Femur (tissue), 1 donor: ENCODE data around the gene CMYA5.

Experiments
- DNase-seq: peaks from one replicate; pipeline ENCODE4 v3.0.0-alpha.2; 2017

The CMYA5 gene

GRCh38 chr5:79800979-79801827, 111.6 kb downstream of the CMYA5 start:
- peak; percentile 47 for DNase-seq

DNA sequence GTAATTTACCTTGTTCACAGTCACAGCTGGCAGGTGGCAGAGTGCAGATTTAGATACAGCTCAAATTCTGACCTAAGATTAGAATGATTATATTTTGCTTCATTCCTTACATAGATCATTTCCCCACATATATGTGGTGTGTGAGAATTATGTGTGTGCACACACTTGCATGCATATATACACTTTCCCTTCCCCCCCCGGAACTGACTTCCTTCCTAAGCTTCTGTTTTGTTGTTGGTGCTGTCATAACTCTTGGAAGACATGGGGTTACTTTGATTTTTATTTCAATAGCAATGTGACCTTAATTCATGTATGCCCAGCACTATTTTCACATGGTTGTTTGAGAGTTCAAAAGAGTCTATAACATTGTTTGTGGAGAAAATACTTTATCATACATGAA, 112.8 kb downstream of the CMYA5 start:
- no peak for DNase-seq

DNA sequence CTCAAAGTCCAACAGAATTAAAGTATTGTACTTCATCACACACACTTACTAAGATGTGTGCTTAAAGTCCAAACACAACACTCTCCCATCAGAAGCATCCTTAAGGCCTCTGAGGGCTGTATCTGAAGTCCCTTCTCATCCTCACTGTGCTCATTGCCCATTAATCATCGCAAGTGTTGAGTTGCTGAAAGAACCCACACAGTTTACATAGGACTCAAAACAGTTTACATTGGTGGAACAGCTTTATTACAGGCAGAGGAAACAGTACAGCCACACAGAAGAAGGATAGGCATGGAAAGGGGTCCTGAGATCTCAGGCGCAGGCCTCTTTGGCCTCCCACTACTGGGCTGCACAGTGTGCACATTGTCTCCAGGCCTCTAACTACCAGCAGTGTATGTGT, 113.4 kb downstream of the CMYA5 start:
- DNase-seq: no peak

DNA sequence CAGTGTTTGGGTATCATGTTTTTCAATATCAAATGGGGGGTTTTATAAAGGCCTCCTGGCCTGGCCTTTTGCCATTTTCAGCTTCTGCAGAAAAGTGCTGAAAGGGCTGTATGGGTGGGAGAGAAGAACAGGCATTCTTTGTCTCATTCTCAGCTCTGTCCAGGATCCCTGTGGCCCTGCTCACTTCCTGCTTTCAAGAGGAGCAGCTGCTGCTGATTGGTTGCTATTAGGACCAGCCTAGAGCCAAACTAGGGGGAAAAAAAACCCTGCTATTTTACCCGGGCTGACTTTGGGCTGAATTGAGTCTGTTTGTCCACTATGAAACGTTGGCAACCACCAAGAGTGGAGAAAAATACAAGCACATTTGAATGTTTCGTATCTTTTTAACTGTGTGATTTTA, 117.1 kb downstream of the CMYA5 start:
- no peak for DNase-seq

DNA sequence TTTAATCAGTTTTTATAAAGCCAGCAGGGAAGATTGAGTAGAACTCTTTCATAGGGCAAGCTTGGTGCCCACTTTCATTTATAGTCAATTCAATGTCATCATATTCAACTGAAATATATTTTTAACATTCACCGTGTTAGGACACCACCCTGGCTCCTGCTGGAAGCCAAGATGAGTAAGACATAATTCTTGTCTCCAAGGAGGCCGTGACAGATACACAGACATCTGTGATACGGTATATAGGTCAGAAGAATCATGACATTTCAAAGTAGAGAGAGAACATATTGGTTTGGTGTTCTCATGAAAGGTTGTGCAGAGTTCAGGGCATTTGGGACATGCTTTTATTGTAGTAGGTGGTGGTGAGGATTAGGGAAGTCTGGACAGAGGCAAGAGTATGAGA, 120.1 kb downstream of the CMYA5 start:
- no peak for DNase-seq

DNA sequence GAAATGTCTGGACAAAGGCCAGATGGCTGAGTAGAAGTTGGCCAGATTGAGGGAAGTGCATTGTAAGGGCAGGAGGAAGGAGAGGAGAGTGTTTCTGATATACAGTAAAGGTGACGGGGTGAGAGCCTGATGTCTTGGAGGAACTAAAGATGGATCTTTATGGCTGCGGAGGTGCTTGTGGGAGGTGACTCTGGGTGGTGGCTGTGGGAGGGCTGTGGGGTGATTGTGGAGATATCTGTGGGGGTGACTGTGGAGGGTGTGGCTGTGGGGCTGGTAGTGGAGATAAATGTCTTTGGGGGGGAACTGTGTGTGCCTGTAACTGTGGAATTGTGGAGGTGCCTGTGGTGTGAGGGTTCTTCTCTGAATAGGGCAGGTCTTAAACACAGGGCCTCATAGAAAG, 121.4 kb downstream of the CMYA5 start:
- no peak for DNase-seq

DNA sequence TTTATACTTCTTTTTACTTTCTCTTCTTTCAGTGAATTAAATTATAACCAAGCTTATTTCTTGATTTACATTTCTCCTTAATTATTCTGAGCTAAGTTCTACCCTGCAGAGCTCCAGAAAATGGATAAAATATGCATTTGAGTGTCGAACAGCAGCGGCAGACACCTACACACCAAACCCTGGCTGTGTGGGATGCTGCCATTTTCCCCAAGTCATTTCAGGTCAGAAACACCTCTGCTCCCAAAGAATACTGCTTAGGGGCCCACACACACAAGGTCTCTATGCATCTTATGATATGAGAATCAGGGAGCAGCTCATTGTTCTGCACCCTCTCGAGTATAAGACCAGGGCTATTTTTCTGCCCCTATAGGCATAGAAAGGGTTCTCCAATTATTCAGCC, 122.3 kb downstream of the CMYA5 start:
- no peak for DNase-seq

DNA sequence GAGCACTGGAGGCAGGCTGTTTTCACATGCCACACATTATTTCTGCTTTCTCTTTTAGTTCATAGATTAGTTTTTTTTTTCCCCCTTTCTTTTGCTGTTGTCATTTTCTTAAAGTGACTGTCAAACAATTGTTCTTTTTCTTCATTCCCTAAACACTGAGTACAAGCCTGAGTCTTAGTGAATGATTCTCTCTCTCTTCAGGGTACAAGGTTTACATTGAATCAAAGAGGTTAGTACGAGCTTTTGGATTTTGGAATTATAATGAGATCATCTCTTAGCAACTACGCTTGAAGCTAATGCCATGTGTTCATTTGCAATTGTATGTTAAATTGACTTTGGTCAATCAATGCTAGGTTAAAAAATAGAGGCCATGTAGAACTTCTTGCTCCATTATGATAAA, 125.1 kb downstream of the CMYA5 start:
- DNase-seq: no peak

DNA sequence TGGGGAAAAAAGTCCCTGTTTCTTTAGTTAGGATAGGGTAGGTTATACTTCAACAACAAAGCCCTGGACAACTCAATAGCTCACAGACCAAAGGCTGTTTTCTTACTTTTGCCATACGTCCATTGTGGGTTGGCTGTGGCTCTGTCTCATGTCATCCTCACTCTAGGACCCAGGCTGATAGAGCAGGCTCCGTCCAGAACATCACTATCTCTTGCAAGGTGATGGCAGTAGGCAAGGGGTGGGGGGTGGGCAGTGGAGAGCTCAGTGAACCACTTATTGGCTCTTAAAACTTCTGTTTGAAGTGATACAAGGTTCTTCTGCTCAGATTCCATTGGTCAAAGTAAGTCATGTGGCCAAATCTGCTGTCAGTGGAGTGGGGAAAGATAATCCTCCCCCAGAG, 126.4 kb downstream of the CMYA5 start:
- no peak for DNase-seq

DNA sequence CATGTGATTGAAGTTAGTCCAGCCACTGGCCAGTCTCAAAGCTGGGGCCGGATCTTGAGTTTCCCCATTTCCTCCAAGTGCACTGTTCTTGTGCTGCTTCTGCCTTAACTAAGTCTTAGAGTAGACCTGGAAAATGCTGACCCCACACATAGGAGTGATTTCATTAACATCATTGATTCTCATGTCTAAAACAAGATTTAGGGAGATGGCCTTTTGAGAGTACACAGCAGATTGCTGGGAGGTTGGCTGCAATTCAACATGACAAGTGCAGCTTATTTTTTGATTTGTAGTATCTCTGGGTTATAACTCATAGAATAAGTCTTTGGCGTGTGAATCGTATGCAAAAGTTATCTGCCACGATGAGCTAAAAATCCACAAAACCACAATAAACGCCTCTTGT, 131.0 kb downstream of the CMYA5 start:
- no peak for DNase-seq

- DNase-seq: no peak
Measured at GRCh38 chr5:79824444-79824843, 134.8 kb downstream of the CMYA5 start.

- DNase-seq: no peak
Measured at GRCh38 chr5:79825802-79826201, 136.2 kb downstream of the CMYA5 start.

DNA sequence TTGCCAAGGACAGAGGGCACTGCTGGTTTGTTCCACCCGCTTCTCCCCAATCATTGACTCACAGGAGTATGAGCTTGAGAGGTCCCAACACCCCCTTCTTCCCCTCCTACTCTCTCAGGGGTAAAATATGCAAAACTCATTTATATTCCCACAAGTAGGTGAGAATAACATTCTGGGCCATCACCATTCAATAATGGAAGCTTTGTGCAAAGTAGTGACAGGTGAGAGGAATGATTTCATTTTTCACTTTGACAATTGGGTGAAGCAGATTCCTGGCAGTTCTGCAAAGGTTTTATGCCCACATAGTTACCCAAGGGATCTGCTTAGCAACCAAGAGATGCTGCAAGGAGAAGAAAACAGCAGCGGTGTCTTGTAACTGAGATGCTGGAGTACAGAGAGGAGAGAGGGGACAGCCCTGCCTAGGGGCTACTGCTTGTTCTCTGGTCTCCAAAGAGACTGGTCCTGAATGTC, 137.6 kb downstream of the CMYA5 start:
- DNase-seq: no peak

GRCh38 chr5:79829260-79829659, 139.6 kb downstream of the CMYA5 start:
- DNase-seq: no peak

DNA sequence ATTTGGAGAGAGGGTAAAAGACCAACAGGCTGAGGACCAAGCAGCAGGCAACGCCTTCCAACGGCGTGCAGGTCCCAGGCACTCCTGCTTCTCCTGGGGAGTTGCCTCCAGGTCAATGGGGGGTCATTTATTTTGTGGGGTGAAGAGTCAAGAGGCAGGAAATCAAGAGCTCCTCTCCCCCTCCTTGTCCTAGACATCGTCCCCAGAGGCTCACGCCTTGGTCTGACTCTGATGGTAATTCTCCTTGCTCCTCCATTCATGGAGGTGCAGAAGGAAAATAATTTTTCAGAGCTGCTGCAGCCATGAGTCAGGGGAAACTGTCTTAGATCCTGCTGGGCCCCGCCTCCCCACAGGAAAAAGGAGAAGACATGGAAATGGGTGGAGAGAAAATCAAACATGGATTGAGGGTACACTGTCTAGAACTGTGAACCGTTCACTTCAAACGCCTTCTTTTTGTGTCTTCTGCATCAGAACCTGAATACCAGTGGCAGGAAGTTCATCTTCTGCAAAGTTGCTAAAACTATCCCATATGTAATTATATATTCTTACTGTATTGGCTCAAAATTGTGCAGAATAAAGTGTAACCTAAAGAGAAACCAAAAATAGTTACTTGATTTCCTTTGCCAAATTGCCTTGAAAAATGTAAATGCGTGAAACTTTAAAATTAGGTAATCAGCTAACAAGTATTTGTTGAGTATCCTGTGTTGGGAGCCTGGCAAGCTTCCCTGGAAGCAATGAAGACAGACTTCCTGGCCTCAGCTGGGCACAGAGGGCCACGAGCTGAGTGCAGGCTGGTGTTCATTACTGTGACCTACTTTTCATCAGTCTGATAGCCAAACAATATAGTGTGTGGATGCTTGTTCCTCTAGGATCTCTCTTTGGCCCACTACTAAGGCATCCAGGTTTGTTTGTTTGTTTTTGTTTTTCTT, 142.0 kb downstream of the CMYA5 start:
- no peak for DNase-seq

GRCh38 chr5:79832911-79833310, 143.3 kb downstream of the CMYA5 start:
- DNase-seq: no peak

- no peak for DNase-seq
Measured at GRCh38 chr5:79834098-79834753, 144.6 kb downstream of the CMYA5 start.

- DNase-seq: no peak
Measured at GRCh38 chr5:79834754-79835714, 145.4 kb downstream of the CMYA5 start.

DNA sequence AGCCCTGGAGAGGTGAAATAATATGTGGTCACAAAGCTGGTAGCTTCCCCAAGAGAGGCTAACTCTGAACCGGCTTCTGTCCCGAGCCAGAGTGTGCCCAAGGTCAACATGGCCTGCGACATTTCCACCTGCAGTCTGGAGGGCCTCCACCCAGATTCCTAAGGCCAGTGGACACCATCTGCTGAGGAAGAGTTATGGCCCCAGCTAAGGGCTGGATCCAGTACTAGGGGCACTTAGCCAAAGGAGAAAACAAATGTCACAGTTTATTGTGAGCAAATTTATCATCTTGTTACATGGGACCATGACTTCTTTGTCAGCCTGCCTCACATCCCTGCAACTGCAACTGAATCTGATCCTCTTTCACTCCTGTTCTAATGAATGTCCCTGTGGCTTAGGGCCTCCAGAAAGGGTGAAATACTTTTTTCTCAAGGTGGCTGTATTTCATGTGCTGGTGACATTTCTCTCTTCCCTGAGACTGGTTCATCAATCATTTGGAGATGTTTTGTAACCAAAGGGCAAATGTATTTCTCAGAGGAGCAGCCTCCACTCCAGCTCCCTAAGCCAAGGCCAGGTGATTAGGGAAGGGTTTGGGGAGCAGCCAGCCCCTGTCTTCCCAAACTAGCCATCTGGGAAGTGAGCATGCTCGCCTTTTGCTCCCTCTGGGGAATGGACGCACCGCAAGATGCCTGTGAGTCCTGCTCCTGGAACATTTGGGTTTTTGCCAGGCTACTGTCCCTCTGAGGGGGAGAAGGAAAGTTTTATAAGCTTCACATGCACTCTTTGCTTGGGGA, 148.3 kb downstream of the CMYA5 start:
- DNase-seq: peak; percentile 60

GRCh38 chr5:79840084-79840990, 150.7 kb downstream of the CMYA5 start:
- DNase-seq: no peak
